ENCODE data around the gene USP17L25.
"Not testable (repeated sequence)": the region's sequence is repeated elsewhere in the genome, so short reads cannot be mapped to it uniquely, and the experiment has no call there.

GRCh38 chr4:9379881-9380280, 50.2 kb downstream of the USP17L25 start:
- TF ChIP-seq CTCF (conservative IDR thresholded peaks at IDR 0.05; ENCODE audit: low read length); EZH2phosphoT487 (IDR thresholded peaks at IDR 0.05; ENCODE audit: borderline replicate concordance): not testable (repeated sequence)

All from Loucy (cell line).